ENCODE measurements around the gene JPH3. TPM values are rescaled to one million over a fixed set of nuclear protein-coding genes. Genes with fewer than 3 reads are reported as not detected.

JPH3 gene
- polyA plus RNA-seq, 1 donor (not counting 4 experiments of a cell fraction or from before 2014, with no cell fraction given), result not detected

- TF ChIP-seq, protein P1, sequence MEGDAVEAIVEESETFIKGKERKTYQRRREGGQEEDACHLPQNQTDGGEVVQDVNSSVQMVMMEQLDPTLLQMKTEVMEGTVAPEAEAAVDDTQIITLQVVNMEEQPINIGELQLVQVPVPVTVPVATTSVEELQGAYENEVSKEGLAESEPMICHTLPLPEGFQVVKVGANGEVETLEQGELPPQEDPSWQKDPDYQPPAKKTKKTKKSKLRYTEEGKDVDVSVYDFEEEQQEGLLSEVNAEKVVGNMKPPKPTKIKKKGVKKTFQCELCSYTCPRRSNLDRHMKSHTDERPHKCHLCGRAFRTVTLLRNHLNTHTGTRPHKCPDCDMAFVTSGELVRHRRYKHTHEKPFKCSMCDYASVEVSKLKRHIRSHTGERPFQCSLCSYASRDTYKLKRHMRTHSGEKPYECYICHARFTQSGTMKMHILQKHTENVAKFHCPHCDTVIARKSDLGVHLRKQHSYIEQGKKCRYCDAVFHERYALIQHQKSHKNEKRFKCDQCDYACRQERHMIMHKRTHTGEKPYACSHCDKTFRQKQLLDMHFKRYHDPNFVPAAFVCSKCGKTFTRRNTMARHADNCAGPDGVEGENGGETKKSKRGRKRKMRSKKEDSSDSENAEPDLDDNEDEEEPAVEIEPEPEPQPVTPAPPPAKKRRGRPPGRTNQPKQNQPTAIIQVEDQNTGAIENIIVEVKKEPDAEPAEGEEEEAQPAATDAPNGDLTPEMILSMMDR (optimal IDR thresholded peaks at IDR 0.05 in 1 of 3, IDR thresholded peaks at IDR 0.05 in 1 of 3, conservative IDR thresholded peaks at IDR 0.05 in 1 of 3; ENCODE audit: extremely low read depth in 1 of 3, insufficient read depth in 2 of 3, low read length in 3 of 3), result no peak
- no peak for TF ChIP-seq EZH2 (IDR thresholded peaks at IDR 0.05; ENCODE audit: low read length)
- no peak overlapping the region for H3K4me3 ChIP-seq (ENCODE audit: control insufficient read depth in 2 of 3, extremely low read depth in 1 of 3, insufficient read depth in 2 of 3, low read depth in 1 of 3, low read length in 3 of 3)
- H2AFZ ChIP-seq (ENCODE audit: control insufficient read depth, low read length), result no peak overlapping the region
- H3K79me2 ChIP-seq (ENCODE audit: control insufficient read depth, insufficient read depth, low read length), result no peaks in the 10 kb centered on the region
- DNase-seq (ENCODE audit: low read depth, low spot score), result no peak
- H3K4me2 ChIP-seq (ENCODE audit: control insufficient read depth, extremely low read depth, insufficient read depth, low read depth, low read length), result no peak overlapping the region
- no peaks in the 10 kb centered on the region for H4K20me1 ChIP-seq (ENCODE audit: control insufficient read depth, extremely low read depth, insufficient read depth, low read length)
- peaks cover 16% of the 10 kb centered on the region for H3K27me3 ChIP-seq (ENCODE audit: control insufficient read depth, extremely low read depth, insufficient read depth, low read length)
- dilution Hi-C loops (cut with MboI; ENCODE audit: extremely low pct_ligation_motif_present, low sequenced_read_pairs), result no loop called here
- no peak for FAIRE-seq
- no peaks in the 10 kb centered on the region for H3K9me3 ChIP-seq (ENCODE audit: control insufficient read depth, low read depth, low read length)
- no peak overlapping the region for H3K27ac ChIP-seq (ENCODE audit: control insufficient read depth, insufficient read depth, low read length)
- no peaks in the 10 kb centered on the region for H3K4me1 ChIP-seq (ENCODE audit: control insufficient read depth, extremely low read depth, insufficient read depth, low read length)
- H3K9me1 ChIP-seq (ENCODE audit: control insufficient read depth, extremely low read depth, insufficient read depth, low read length), result no peaks in the 10 kb centered on the region
- H3K36me3 ChIP-seq (ENCODE audit: control insufficient read depth in 2 of 2, extremely low read depth in 1 of 2, insufficient read depth in 2 of 2, low read length in 2 of 2), result no peaks in the 10 kb centered on the region
- no peak overlapping the region for H3K9ac ChIP-seq (ENCODE audit: control insufficient read depth, extremely low read depth, insufficient read depth, low read length)
Observed at GRCh38 chr16:87570572-87570937, 31.8 kb upstream of the JPH3 start.

- Histone ChIP-seq H3K9me1 (ENCODE audit: control insufficient read depth, extremely low read depth, insufficient read depth, low read length) (no peaks in the 10 kb centered on the region), H3K4me1 (ENCODE audit: control insufficient read depth, extremely low read depth, insufficient read depth, low read length) (no peaks in the 10 kb centered on the region), H3K36me3 (ENCODE audit: control insufficient read depth in 2 of 2, extremely low read depth in 1 of 2, insufficient read depth in 2 of 2, low read length in 2 of 2) (no peaks in the 10 kb centered on the region), H3K27ac (ENCODE audit: control insufficient read depth, insufficient read depth, low read length) (no peak overlapping the region), H4K20me1 (ENCODE audit: control insufficient read depth, extremely low read depth, insufficient read depth, low read length) (no peaks in the 10 kb centered on the region), H3K27me3 (ENCODE audit: control insufficient read depth, extremely low read depth, insufficient read depth, low read length) (peaks cover 17% of the 10 kb centered on the region), H3K9ac (ENCODE audit: control insufficient read depth, extremely low read depth, insufficient read depth, low read length) (no peak overlapping the region), H3K79me2 (ENCODE audit: control insufficient read depth, insufficient read depth, low read length) (no peaks in the 10 kb centered on the region), H2AFZ (ENCODE audit: control insufficient read depth, low read length) (no peak overlapping the region), H3K4me2 (ENCODE audit: control insufficient read depth, extremely low read depth, insufficient read depth, low read depth, low read length) (no peak overlapping the region), H3K4me3 (ENCODE audit: control insufficient read depth in 2 of 3, extremely low read depth in 1 of 3, insufficient read depth in 2 of 3, low read depth in 1 of 3, low read length in 3 of 3) (no peak overlapping the region), H3K9me3 (ENCODE audit: control insufficient read depth, low read depth, low read length) (no peaks in the 10 kb centered on the region)
- FAIRE-seq (no peak), DNase-seq (ENCODE audit: low read depth, low spot score) (no peak)
- TF ChIP-seq EZH2 (IDR thresholded peaks at IDR 0.05; ENCODE audit: low read length), result no peak
- TF ChIP-seq, protein P1 (optimal IDR thresholded peaks at IDR 0.05 in 1 of 3, IDR thresholded peaks at IDR 0.05 in 1 of 3, conservative IDR thresholded peaks at IDR 0.05 in 1 of 3; ENCODE audit: extremely low read depth in 1 of 3, insufficient read depth in 2 of 3, low read length in 3 of 3), result peak; percentile 6 to 52 (median 14)
- dilution Hi-C loops (cut with MboI; ENCODE audit: extremely low pct_ligation_motif_present, low sequenced_read_pairs), result no loop called here
Observed at GRCh38 chr16:87570938-87571867, 31.1 kb upstream of the JPH3 start.
